Activated T-helper 9 cell treated with anti-CD3 and anti-CD28 coated beads, Interleukin-2, amount 50 U/mL, for 16 hours (primary cell): ENCODE measurements around the gene INVS.

Experiments
- DNase-seq: peaks from one replicate; pipeline ENCODE4 v3.0.0-alpha.2; 2020; ENCODE audit warnings: low read depth

Gene INVS

DNA sequence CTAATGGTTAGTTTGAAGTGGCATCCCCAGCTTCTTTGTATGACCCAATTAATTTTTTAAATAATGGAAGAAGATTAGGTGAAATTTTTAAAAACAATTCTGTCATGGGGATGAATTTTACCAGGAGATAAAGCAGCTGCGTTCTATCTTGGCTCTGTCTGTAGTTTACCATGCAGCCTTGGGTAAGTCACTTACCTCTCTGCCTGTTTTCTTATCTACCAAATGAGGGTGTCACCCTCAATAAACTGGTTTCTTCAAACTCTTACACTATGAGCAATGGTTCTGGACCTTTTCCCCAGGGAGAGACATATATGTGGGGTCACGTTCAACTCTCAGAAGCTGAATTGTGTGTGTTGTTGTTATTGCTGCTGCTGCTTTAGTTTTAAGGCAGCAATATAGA is 182.0 kb downstream of the INVS start:
- no peak for DNase-seq

- no peak for DNase-seq
Measured at GRCh38 chr9:100281676-100282387, 182.8 kb downstream of the INVS start.

- no peak for DNase-seq
Measured at GRCh38 chr9:100282388-100282719, 183.3 kb downstream of the INVS start.

GRCh38 chr9:100284247-100284646 is 185.2 kb downstream of the INVS start:
- DNase-seq: no peak

DNA sequence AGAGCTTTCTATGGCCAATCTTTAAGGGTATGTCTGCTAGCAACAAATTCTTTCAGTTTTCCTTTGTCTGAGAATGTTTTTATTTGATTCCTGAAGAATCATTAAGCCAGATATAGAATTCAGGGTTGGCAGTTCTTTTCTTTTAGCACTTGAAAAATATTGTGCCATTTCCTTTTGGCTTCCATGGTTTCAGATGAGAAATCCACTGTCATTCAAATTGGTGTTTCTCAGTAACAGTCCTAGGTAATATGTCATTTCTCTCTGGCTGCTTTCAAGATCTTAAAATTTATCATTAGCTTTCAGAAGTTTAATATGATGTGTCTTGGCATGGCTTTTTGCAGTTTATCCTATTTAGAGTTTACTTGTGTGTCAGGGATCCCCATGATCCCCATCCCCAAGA is 186.0 kb downstream of the INVS start:
- DNase-seq: no peak

GRCh38 chr9:100285601-100286000 is 186.6 kb downstream of the INVS start:
- DNase-seq: no peak

DNA sequence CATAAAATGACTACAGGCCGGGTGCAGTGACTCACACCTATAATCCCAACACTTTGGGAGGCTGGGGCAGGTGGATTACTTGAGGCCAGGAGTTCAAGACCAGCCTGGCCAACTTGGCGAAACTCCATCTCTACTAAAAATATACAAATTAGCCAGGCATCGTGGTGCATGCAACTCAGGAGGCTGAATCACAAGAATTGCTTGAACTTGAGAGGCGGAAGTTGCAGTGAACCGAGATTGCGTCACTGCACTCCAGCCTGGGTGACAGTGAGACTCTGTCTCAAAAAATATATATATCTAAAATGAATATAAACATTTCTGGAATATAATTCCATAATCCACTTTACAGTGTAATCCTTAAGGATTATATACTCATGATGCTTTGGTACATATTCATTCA is 187.2 kb downstream of the INVS start:
- DNase-seq: no peak

DNA sequence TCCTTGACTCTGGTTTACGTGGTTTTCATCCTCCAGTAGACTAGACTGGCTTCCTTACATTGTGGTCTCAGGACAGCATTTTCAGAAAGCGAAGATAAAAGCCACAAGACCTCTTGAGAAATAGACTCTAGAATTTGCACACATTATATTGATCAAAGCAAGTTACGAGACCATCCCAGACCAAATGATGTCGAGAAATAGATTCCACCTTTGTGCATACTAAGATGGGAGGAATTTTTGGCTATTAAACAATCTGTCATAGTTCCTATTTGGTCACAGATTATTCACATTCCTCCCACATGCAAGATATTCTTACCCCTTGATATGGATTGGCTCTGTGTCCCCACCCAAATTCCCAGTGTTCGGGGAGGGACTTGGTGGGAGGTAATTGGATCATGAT is 188.1 kb downstream of the INVS start:
- no peak for DNase-seq

- no peak for DNase-seq
Measured at GRCh38 chr9:100290714-100291113, 191.7 kb downstream of the INVS start.

- no peak for DNase-seq
Measured at GRCh38 chr9:100292414-100292813, 193.4 kb downstream of the INVS start.

- DNase-seq: no peak
Measured at GRCh38 chr9:100294341-100294740, 195.3 kb downstream of the INVS start.

GRCh38 chr9:100294806-100295205 is 195.8 kb downstream of the INVS start:
- DNase-seq: no peak

DNA sequence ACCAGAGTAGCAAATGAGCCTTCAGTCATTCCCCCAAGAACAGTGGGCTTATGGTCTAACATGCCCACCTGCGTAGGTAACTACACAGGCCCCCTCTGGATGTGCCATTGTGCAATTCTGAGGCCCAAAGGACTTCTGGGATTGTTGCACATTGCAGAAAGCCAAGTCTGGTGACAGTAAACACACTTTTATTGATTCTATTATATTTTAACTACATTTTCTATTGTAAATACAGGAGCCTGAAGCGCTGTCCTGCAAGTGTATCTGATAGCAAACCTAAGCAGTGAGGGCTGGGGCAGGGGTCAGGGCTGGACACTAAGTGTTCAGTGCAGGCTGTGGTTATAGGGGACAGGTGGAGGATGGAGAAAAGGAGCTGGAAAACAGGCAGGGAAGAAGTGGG is 196.2 kb downstream of the INVS start:
- no peak for DNase-seq

DNA sequence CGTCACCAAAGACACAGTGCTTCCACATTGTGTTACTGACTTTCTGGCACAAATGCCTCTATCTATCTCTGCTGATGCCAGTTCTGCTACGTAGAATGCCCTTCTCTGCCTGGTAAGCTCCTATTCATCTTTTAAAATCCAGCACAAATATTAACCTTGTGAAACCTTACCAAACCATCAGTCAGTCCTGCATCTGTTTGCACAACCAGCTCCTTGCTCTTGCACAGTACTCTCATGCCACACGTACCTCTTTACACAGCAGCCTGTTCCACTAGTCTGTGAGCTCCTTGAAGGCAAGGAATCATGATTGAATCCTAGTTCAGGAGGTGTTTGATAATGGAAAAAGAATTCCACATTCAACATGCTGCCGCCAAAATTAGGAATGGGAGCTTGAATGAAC is 197.4 kb downstream of the INVS start:
- DNase-seq: no peak

DNA sequence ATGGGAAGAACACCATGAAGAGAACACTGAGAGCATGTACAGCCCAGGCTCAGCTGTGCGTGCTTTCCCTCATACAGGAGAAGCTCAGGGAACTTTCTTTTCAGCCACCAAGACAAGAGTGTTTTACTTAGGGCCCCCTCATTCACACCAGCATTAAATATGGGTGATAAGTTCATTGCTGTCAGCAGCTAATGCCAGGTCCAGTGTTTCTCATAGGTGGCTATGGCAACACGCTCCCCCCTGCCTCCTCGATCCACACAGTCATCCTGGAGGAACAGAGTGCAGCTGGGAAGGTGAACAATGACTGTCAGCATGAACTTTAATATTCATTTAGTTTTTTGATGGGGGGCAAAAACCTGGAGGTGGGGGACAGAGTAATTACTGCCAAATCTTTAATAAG is 199.3 kb downstream of the INVS start:
- no peak for DNase-seq

GRCh38 chr9:100303747-100304146 is 204.7 kb downstream of the INVS start:
- DNase-seq: no peak

DNA sequence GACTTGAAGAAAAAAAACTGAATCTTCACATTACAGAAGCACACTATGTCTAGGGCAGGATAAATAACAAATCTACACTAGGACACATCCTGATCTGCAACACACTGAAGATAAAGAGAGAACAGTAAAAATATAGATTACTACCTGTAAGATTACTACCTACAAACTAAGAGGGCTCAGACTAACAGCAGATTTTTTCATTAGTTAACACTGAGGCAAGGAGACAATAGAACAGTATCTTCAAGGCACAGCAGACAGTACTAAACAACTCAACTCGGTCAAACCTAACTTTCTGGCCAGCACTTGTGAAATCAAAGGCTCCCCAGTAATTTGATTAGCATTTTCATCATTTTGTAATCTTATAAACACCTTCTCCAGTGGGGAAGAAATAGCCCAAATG is 207.2 kb downstream of the INVS start:
- no peak for DNase-seq

GRCh38 chr9:100307080-100307479 is 208.0 kb downstream of the INVS start:
- DNase-seq: no peak

GRCh38 chr9:100308965-100309564 is 210.0 kb downstream of the INVS start:
- DNase-seq: no peak

GRCh38 chr9:100309992-100310391 is 210.9 kb downstream of the INVS start:
- DNase-seq: no peak

- no peak for DNase-seq
Measured at GRCh38 chr9:100315561-100315960, 216.5 kb downstream of the INVS start.

GRCh38 chr9:100317706-100318105 is 218.7 kb downstream of the INVS start:
- no peak for DNase-seq

DNA sequence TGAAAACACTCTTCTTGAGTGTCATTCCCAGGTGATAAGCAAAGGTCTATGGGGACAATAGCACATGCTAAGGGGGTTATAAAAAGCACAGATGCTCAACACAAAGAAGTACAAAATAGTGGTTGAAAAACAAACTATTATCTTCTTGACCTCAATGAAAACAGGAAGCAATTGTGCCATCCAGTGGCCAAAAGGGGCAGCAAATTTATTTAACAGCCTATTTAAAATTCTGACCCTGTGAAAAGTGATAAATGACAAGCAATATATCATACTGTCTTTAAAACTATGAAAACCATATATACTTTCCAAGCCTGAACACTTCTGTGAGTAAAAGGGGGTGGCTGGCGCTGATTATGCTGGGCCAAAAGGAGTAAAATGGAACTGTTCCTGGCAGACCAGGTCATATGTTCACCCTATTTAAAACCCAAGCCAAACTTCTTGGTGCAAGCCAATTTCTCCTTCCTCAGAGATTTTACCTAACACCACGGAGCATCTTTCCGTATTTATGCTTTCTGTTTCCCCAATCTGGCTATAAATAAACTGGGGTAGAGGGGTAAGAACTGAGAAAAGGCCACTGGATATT is 224.0 kb downstream of the INVS start:
- no peak for DNase-seq
